NCI-H1436 (cell line): ENCODE measurements around the gene ZNF672.
A peak's percentile ranks its signal among the peaks of the same experiment; 100 is the strongest.
"Not testable (repeated sequence)": the region's sequence is repeated elsewhere in the genome, so short reads cannot be mapped to it uniquely, and the experiment has no call there.

Experiments used
- DNase-seq: peaks from one replicate; lab custom pipeline; 2025; lab: John Stamatoyannopoulos, UW

The ZNF672 gene

DNA sequence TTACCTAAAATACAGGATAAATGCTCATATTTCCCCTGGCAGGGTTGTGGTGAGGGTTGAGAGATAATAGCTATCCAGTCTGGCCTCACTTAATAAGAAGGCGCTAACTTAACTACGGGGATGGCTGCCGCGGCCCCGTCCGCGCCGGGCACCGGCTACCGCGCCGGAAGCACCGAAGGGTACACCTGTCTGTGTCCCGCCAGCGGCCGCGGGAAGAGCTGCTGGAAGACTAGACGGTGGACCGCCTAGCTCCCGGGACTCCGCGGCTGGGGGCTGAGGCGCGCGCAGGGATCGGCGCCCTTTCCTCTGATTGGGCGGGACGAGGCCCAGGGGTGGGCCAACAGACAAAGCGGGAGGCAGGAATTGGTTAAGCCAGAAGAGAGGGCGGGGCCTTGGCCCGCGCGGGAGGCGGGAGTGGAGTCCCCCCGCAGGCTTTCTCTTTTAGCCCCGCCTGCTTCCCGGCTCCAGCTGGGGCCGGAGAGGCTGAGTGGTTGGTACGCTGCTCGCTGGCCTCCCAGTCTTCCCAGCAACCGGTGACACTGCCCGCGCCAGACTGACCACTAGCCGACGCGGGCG is at the start of gene ZNF672:
TSS of gene ZNF672 (plus strand) at position 444 of the 576 bp plus-strand sequence. CDS start 9,051 bp downstream, outside the sequence.
- DNase-seq = peak; percentile 99

- DNase-seq = no peak
These were observed 49.7 kb upstream of the ZNF672 start for GRCh38 chr1:248788327-248788726.

GRCh38 chr1:248789337-248789736 is 48.7 kb upstream of the ZNF672 start:
- DNase-seq = not testable (repeated sequence)

GRCh38 chr1:248790456-248790855 is 47.6 kb upstream of the ZNF672 start:
- DNase-seq = no peak

DNA sequence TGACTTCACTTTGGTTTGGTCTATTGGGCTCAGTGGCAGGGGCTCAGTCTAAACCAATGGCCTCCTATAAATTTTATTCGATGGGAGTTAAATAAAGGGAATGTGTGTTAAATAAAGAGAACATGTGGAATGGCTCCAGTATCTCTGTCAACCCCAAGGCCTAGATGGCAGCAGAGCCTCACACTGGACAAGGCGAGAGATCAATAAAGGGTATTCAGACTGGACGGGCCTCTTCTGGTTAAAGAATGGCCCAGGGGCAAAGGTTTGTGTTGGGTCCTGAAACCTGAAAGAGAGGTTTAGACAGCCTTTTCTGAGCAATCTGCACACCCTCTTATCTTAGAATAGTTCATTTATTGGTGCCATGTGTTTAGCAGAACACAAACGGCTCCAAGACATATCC is 47.0 kb upstream of the ZNF672 start:
- no peak for DNase-seq

- no peak for DNase-seq
These were observed 45.7 kb upstream of the ZNF672 start for GRCh38 chr1:248792342-248792741.

DNA sequence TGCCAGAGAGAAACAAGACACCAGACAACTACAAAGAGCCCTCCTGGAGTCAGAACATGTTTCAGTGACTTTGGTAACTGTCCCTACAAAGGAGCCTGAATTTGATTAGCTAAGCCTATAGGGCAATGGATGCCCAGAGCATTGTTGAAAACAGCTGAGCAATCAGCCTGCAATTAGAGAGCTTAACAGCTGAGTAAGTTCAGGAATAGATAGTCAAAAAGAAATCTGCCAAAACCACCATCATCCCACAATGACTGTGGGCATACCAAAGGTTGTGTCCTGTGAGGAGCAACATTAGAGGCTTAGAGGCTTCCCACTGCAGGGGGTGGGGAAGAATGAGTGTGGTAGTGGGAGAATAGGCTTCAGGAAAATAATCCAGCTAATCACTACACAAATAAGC is 44.4 kb upstream of the ZNF672 start:
- no peak for DNase-seq

DNA sequence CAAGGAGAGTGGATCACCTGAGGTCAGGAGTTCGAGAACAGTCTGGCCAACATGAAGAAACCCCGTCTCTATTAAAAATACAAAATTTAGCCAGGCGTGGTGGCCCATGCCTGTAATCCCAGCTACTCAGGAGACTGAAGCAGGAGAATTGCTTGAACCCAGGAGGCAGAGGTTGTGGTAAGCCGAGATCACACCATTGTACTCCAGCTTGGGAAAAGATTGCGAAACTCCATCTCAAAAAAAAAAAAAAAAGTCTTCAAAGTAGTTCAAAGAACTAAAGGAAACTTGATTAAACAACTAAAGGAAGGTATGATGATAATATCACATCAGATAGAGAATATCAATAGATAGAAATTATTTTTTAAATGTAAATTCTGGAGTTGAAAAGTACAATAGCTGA is 43.4 kb upstream of the ZNF672 start:
- not testable (repeated sequence) for DNase-seq

DNA sequence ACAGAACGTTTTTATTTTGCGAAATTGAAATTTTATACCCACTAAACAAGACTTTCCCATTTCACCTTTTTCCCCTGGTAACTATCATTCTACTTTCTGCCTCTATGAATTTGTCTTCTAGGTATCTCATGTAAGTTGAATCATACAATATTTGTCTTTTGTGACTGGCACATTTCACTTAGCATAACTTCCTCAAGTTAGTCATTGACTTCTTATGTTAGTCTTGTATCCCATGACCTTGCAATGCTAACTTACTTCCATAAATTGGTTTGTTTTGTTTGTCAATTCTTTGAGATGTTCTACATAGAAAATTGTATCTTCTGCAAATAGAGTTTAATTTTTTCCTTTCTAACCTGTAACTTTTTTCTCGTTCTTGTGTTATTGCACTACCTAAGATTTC is 39.2 kb upstream of the ZNF672 start:
- DNase-seq = no peak

- DNase-seq = no peak
These were observed 37.6 kb upstream of the ZNF672 start for GRCh38 chr1:248800459-248800858.

- no peak for DNase-seq
These were observed 35.6 kb upstream of the ZNF672 start for GRCh38 chr1:248802454-248802853.

DNA sequence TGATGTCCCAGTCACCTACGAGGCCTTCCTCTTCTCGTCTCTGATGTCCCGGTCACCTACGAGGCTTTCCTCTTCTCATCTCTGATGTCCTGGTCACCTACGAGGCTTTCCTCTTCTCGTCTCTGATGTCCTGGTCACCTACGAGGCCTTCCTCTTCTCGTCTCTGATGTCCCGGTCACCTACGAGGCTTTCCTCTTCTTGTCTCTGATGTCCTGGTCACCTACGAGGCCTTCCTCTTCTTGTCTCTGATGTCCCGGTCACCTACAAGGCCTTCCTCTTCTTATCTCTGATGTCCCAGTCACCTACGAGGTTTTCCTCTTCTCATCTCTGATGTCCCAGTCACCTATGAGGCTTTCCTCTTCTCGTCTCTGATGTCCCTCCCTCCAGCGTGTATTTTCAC is 34.5 kb upstream of the ZNF672 start:
- DNase-seq = not testable (repeated sequence)

- no peak for DNase-seq
These were observed 33.0 kb upstream of the ZNF672 start for GRCh38 chr1:248804771-248805681.

DNA sequence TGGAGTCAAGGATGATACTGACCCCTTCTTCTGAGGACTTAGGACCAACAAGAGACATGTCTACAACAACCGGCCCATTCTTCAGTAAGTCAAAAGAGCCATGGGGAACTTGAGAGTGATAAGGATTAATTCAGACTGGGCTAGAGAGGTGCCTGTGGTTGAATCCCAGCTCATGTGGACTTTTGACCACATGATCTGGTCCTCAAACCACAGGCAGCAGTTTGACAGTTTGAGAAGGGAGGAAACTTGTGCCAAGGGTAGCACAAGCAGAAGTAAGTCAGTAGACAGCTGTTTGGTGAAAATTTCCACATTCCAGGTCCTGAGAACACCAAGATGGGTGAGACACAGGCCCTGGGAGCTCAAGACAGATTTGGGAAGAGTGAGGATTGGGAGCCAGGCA is 32.1 kb upstream of the ZNF672 start:
- DNase-seq = no peak

DNA sequence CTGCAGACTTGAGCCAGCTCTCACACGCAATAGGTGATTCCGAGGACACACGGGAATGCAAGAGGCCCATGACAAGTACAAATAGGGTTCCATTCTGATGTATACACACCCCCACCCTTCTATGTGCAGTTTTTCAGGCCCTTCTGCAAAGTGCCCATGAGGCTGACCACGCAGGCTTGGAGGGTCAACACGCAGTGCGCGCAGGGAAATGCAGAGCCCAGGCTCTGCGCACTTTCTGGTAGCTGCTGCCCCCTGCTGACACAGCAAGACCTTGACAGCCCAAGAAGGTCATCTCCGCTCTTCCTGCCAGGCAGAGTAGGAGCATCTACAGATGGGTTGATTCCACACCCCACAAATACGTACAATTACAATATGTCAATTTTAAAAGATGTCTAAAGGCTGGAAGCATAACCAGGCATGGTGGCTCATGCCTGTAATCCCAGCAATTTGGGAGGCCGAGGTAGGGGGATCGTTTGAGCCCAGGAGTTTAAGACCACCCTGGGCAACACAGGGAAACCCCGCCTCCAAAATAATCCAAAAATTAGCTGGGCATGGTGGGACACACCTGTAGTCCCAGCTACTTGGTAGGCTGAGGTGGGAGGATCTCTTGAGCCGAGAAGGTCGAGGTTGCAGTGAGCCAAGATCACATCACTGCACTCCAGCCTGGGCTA is 30.8 kb upstream of the ZNF672 start:
- DNase-seq = peak; percentile 35

GRCh38 chr1:248808876-248809275 is 29.1 kb upstream of the ZNF672 start:
- DNase-seq = no peak

DNA sequence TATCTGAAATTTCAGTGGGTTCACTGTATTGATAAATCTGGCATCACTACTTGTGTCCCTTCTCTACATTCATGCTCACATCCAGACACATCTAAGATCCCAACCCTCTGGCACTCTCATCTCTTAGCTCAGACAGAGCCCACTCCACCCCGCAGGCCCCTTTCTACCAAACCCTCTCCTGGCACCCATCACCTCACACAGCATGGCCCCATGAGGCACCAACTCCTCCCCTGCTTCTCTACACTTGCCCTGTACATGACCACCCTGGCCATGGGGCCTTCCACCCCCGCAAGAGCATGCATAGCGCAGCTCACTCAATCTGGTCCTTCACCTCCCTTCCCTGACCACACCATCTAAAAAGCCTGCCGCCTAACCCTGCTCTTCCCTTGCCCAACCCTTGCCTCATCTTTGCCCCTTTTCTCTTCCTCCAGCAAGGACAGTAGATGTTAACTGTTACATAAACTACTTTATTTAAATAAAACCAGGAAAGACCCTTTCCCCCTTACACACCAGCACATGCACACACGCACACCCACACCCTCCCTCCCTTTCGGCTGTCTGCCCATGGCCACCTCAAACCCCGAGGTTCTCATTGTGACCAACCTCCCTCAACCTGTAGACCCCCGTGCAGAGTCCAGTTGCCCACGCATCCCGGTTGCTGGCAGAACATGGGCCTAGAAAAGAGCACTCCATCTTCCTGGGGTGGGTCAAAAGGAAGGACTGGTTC is 27.9 kb upstream of the ZNF672 start:
- DNase-seq = no peak

- no peak for DNase-seq
These were observed 27.1 kb upstream of the ZNF672 start for GRCh38 chr1:248810727-248811513.

DNA sequence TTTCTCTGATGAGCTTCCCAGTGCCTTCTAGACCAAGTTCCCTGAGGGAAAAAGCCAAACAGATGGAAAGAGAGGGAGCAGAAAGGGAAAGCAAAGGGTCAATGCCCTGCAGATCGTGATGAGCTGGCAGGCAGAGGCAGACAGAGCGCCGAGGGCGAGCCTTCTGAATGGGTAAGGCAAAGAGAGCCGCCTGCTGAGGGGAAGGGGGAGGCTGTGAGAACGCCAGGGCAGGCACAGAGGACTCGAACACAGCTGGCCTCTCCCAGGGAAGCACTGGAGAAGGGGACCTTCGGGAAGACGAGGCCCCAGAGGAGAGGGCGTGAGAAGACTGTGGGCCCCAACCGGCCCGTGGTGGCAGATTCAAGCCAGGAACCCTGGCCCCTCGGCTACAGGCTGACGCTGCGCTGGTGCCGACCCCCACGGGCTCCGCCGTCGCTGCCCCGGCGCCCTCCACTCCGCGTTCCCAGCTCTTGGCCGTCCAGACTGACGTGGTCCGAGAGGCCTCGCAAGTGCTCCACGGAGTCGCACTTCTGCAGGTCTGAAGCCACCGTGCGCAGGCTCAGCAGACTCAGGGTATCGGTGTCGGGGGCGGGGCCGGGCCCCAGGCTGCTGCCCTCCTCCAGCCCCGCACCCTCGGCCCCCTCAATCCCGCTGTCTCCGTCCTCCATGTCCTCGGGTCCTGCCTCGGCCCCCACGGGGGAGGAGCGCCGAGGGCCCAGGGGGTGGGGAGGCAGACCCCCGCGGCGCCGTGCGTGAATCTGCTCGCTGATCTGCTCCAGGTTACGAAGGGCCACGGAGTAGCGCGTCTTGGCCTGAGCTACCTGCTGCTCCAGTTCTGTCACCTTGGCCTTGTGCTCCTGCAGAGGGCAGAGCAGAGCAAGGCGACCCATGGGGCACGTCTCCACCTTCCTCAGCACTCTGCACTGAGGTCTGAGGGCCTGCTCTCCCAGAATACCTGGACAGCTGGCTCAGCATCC is 26.2 kb upstream of the ZNF672 start:
- no peak for DNase-seq

DNA sequence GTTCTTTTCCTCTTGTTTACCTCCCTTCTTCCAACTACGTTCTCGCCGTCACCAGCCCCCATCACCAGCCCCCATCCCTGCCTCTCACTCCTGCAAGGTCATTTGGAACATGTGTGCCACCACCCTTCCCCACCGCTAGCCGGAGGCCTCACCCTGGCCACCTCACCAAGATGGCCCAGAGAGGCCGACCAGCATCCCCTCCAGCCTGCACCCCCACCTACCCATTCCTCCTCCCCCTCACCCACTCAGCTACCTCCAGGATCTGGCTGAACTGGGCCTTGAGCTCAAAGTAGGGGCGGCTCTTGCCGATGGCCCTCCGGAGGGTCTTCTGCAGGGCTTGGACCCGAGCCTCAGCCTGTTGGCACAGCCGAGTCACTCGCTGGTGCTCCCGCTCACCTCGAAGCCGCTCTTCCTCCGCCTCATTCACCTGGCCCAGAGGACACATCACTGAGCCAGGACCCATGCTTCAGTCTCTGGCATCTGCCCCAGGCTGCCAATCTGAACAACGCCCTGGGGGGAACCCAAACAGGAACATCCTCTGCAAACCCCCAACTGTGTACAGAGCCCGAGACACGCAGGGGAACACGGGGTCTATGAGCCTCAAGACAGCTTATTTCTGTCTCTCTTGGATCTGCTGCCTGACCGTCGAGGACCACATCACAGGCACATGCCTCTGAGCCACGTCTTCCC is 25.1 kb upstream of the ZNF672 start:
- DNase-seq = no peak
